ENCODE measurements around the gene CCDC85C. TPM values are rescaled to one million over a fixed set of nuclear protein-coding genes. Genes with fewer than 3 reads are reported as not detected.

CCDC85C gene
- total RNA-seq, 1 experiment from 2014 or later, result 33.2 TPM

DNA sequence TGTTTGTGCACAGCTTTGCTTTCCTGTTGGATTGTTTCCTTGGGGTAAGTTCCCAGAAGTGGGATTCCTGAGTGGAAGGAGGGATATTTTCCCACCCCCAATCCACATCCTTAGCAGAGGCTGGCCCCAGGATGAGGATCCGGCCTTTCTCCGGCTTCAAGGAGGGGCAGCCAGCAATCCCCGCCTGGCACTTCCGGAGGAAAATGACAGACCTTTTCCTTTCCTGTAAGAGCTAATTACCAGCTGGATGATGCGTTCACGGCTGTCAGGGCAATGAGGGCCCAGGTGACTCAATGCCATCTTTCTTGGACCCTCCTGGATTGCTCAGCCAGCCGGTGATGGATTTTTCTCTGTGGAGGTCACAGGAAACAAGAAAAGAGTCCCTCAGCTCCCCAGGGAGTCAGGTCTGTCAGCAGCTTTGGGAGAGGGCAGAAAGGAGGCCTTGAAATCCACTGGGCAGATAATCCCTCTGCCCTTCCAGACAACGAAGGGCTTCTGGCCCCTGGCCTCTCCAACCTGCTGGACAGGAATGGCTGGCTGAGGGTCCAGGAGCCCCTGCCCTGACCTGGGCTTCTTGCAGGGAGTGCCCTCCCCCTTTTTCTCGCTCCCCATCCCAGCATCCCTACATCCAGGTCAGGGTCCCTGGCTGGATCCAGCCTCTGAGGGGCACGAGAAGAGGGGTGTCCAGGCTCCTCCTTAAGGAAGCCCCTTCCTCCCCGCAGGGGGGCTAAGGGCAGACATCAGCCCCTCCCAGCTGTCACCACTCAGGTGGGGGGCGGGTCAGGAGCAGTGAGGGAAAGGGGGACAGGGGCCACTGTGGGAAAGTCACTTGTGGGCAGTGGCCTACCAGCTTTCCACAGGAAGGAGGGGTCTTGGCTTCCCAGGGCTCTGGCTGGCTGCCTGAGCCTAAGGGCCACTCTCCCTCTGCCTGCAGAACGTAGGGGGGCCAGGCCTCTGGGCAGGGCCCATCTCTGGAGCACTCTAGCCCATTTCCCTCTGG, 16.1 kb upstream of the CCDC85C start:
- Histone ChIP-seq H2BK20ac (ENCODE audit: low read depth, low read length, poor library complexity, severe bottlenecking) (no peak overlapping the region), H2BK12ac (ENCODE audit: insufficient read length, low read depth, low read length) (no peak overlapping the region), H2BK5ac (ENCODE audit: insufficient read length, low read length) (no peak overlapping the region), H3K23me2 (ENCODE audit: insufficient read length, low read depth, low read length, poor library complexity, severe bottlenecking) (no peaks in the 10 kb centered on the region), H3K56ac (ENCODE audit: insufficient read length, low read depth, low read length) (no peak overlapping the region), H2AFZ (ENCODE audit: low read length) (no peak overlapping the region), H3K27ac (ENCODE audit: insufficient read length, low read depth, low read length) (no peak overlapping the region), H3K27me3 (ENCODE audit: insufficient read depth, low read length) (no peaks in the 10 kb centered on the region), H3K4me2 (ENCODE audit: insufficient read depth, insufficient read length, low read length) (no peak overlapping the region), H3K9ac (ENCODE audit: extremely low read depth, insufficient read length, low read length) (no peak overlapping the region), H3K4ac (ENCODE audit: low read depth, low read length) (no peak overlapping the region), H3K79me1 (ENCODE audit: insufficient read depth, low read depth, low read length, poor library complexity, severe bottlenecking) (no peaks in the 10 kb centered on the region), H3K18ac (ENCODE audit: insufficient read length, low read depth, low read length) (no peak overlapping the region), H4K91ac (ENCODE audit: insufficient read length, low read depth, low read length) (no peak overlapping the region), H3K23ac (ENCODE audit: insufficient read length, low read depth, low read length) (no peak overlapping the region), H3K4me1 (ENCODE audit: insufficient read depth, low read length) (peaks cover 1% of the 10 kb centered on the region; the same call in 1 of the 2 replicates), H3T11ph (ENCODE audit: low read length) (no peak overlapping the region), H2BK120ac (ENCODE audit: low read depth, low read length, poor library complexity, severe bottlenecking) (no peak overlapping the region), H4K20me1 (ENCODE audit: control insufficient read depth, insufficient read depth, insufficient read length) (no peaks in the 10 kb centered on the region), H3K14ac (ENCODE audit: insufficient read depth, low read length) (no peak overlapping the region; the same call in 1 of the 2 replicates), H4K5ac (ENCODE audit: insufficient read length, low read depth, low read length) (no peak overlapping the region), H3K9me3 (ENCODE audit: control insufficient read depth, low read depth, low read length) (no peaks in the 10 kb centered on the region), H2BK15ac (ENCODE audit: low read depth, low read length) (no peak overlapping the region), H2AK5ac (ENCODE audit: insufficient read length, low read length) (no peak overlapping the region), H4K8ac (replicated peaks; ENCODE audit: insufficient read length, low read depth, low read length) (no peak overlapping the region), H3K79me2 (ENCODE audit: insufficient read depth, low read length) (no peaks in the 10 kb centered on the region)
- no CpG with 5 or more reads among the region's 13 CpGs for WGBS (ENCODE audit: extremely low coverage, insufficient read length, low lambda C conversion rate)
- no peak overlapping the region for H3K27ac Mint-ChIP-seq
- no peaks in the 10 kb centered on the region for H3K9me3 Mint-ChIP-seq
- peaks cover 7 to 12% of the 10 kb centered on the region in 2 experiments for H3K4me1 Mint-ChIP-seq
- peaks cover 14% of the 10 kb centered on the region for H3K27me3 Mint-ChIP-seq (ENCODE audit: low read depth)
- H3K36me3 Mint-ChIP-seq (ENCODE audit: insufficient read depth in 1 of 3, low read depth in 3 of 3), result no peaks in the 10 kb centered on the region; a peak in 1 of 7 replicates
- H3K4me3 Mint-ChIP-seq, result no peak overlapping the region
- TF ChIP-seq, protein P1, sequence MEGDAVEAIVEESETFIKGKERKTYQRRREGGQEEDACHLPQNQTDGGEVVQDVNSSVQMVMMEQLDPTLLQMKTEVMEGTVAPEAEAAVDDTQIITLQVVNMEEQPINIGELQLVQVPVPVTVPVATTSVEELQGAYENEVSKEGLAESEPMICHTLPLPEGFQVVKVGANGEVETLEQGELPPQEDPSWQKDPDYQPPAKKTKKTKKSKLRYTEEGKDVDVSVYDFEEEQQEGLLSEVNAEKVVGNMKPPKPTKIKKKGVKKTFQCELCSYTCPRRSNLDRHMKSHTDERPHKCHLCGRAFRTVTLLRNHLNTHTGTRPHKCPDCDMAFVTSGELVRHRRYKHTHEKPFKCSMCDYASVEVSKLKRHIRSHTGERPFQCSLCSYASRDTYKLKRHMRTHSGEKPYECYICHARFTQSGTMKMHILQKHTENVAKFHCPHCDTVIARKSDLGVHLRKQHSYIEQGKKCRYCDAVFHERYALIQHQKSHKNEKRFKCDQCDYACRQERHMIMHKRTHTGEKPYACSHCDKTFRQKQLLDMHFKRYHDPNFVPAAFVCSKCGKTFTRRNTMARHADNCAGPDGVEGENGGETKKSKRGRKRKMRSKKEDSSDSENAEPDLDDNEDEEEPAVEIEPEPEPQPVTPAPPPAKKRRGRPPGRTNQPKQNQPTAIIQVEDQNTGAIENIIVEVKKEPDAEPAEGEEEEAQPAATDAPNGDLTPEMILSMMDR (conservative IDR thresholded peaks at IDR 0.05), result no peak
- peak; percentile 26 for DNase-seq
